HG02852 (cell line): ENCODE results near the gene PCDHB1.

ENCODE experiments used
- ATAC-seq: cut with Tn5 transposase; IDR thresholded peaks from one replicate; pipeline ENCODE4 v1.9.1; 2021; ENCODE audit warnings: mild to moderate bottlenecking, moderate library complexity; ENCODE audit not compliant: unreplicated experiment

Gene PCDHB1

GRCh38 chr5:141050622-141051520 is at the start of gene PCDHB1:
Gene PCDHB1, plus strand, starts transcription at chr5:141051374. Its CDS starts 97 bp downstream, at chr5:141051471.
- no peak for ATAC-seq

- no peak for ATAC-seq
Measured at GRCh38 chr5:141001446-141001843, 49.7 kb upstream of the PCDHB1 start.

GRCh38 chr5:141001844-141002604 is 49.1 kb upstream of the PCDHB1 start:
- no peak for ATAC-seq

- ATAC-seq = no peak
Measured at GRCh38 chr5:141002605-141002965, 48.6 kb upstream of the PCDHB1 start.

- ATAC-seq = no peak
Measured at GRCh38 chr5:141003031-141003430, 48.1 kb upstream of the PCDHB1 start.

- no peak for ATAC-seq
Measured at GRCh38 chr5:141003791-141004611, 47.2 kb upstream of the PCDHB1 start.

GRCh38 chr5:141007791-141008190 is 43.4 kb upstream of the PCDHB1 start:
- ATAC-seq = no peak

GRCh38 chr5:141010047-141010793 is 41.0 kb upstream of the PCDHB1 start:
- ATAC-seq = no peak

GRCh38 chr5:141017943-141018342 is 33.2 kb upstream of the PCDHB1 start:
- no peak for ATAC-seq

GRCh38 chr5:141022384-141022783 is 28.8 kb upstream of the PCDHB1 start:
- ATAC-seq = no peak

- no peak for ATAC-seq
Measured at GRCh38 chr5:141031006-141031405, 20.2 kb upstream of the PCDHB1 start.

- ATAC-seq = no peak
Measured at GRCh38 chr5:141032626-141033025, 18.5 kb upstream of the PCDHB1 start.

GRCh38 chr5:141039061-141039460 is 12.1 kb upstream of the PCDHB1 start:
- ATAC-seq = no peak

GRCh38 chr5:141039517-141039916 is 11.7 kb upstream of the PCDHB1 start:
- no peak for ATAC-seq

GRCh38 chr5:141040093-141040770 is 10.9 kb upstream of the PCDHB1 start:
- no peak for ATAC-seq

GRCh38 chr5:141040771-141041426 is 10.3 kb upstream of the PCDHB1 start:
- peak; percentile 61 for ATAC-seq

- no peak for ATAC-seq
Measured at GRCh38 chr5:141041427-141041785, 9.8 kb upstream of the PCDHB1 start.

GRCh38 chr5:141042555-141042954 is 8.6 kb upstream of the PCDHB1 start:
- ATAC-seq = no peak

GRCh38 chr5:141051521-141051866 is 320 bp downstream of the PCDHB1 start:
- ATAC-seq = no peak

- ATAC-seq = no peak
Measured at GRCh38 chr5:141077826-141078225, 26.7 kb downstream of the PCDHB1 start.
